Stimulated activated CD4-positive, alpha-beta T cell treated with anti-CD3 and anti-CD28 coated beads, Interleukin-1b, Interleukin-23, amount 100 ng/mL, for 4 hours (primary cell): Measurements from ENCODE around the gene CSTF3.

Source experiments
- DNase-seq, 2 donors: peaks; one replicate each; pipeline ENCODE4 v3.0.0-alpha.2; 2020; ENCODE audit warnings: low read depth in 2 of 2

Gene CSTF3

DNA sequence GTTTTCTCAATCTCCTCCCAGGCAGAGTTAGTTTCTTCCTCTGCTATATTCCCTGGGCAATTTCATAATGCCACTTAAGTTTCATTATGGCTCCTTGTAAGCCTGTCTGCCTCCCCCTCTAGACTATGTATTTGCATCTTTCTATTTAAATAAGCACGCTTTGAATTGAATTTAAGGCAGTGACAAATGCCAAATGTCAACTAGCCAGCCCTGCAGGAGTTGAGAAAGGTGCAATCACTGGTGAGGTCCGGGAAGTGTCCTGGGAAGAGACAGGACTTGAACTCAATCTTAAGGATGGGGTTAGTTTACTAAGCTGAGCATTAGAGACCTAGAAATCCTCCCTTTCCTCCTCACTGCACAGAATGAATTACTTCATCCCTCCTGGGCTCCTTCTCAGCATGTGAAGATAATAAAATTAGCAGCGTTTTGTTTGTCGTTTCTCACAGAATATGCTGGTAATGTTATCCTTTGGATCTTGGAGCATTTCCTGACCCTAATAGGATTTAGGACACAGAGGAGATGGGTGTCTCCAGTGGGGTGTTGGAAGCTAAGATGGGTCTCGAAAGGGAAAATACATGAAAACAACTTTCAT is 120.3 kb downstream of the CSTF3 start:
- no peak for DNase-seq

DNA sequence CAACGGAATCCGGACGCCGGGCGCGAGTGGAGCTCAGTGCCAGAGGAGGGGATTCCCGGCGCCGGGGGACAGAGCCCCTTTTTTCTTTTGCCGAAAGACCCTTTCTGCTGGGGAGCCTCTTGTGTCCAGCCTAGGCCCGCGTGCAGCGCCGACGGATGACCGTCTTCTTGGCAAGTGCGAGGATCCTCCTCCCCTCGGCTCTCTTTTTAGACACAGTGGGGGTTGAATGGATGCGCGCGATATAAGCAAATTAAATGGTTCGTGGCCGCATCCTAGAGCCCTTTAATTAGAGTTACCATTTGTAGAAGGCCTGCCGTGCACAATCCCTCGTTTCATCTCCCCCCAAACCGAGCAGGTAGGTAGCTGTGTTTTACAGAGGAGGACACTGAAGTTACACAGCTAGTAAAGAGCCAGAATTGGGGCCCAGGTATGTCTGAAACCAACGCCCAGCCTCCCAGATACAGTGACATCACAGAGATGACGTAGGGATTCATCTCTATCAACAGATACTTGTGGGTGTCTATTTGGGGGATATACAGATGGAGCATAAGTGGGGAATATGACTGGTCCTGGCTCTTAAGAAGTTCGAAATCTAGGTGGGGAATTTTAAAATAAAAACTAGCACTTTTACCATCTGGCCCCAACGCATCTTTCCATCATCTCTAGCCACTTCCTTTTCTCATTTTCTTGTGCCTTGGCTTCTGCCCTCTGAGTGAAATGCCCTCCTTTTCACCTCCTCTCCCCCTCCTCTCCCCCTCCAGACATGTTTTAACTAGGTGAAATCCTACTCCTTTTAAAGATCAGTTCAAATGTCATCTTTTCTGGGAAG is 121.0 kb downstream of the CSTF3 start:
- DNase-seq: peak in 1 of 2 donors; percentile 20

DNA sequence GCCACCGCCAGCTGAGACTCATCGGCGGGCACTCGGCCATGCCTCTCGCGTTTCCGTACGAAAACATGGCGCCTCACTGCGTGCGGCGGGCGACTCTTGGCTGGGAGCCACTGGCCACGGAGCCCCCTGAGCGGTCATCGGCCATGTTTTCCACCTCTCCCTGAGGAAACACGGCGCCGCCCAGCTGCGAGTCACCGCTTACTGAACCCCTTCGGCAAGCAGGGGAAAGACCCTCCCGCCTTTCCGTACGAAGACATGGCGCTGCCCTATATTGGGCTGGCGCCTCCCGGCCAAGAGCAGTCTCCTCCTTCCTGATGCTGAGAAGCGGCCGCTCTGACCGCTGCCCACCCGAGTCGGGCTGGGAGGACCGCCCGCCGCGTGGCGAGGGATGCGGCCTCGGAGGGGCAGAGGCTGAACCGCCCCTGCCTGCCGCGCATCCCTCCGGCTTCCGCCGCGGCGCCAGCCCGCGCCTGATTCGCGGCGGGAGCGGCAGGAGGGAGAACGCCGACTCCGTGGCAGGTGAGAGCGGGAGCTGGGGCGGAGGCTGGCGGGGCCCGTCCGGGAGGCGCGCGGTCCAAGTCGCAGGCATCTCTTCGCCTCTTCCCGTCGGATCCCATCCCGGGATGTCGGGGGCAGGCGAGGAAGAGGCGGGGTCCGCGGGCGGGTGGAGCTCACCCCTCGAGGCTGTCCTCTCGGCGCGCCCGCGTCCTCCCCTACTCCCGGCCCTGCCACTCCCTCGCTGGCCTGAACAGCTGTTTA is 121.8 kb downstream of the CSTF3 start, which contains the start of gene TCP11L1:
TCP11L1 (plus strand) TSS at position 299 of the 759 bp plus-strand sequence. CDS start 4,202 bp downstream, outside the sequence.
- peak; percentile 69 to 70 for DNase-seq

DNA sequence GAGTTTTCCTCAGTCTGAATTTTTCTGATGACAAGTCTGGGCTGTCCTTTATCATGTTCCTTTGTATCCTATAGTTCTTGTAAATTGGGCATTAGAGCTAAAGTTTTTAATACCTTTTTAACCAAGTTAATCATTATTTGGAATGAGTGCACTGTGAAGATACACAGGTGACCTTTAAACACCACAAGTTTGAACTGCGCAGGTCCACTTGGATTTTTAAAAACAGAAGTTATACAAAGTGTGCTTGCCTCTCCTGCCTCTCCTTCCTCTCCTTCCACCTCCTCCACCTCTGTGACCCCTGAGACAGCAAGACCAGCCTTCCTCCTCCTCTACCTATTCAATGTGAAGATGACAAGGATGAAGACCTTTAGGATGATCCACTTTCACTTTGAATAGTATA is 126.3 kb downstream of the CSTF3 start:
- DNase-seq: no peak
